Trophoblast cell (in vitro differentiated cells and primary cell): ENCODE data around the gene RECK.
"Not testable (repeated sequence)": the region's sequence is repeated elsewhere in the genome, so short reads cannot be mapped to it uniquely, and the experiment has no call there.

Experiments
- DNase-seq, 2 donors: peaks; one replicate each; pipeline ENCODE4 v3.0.0-alpha.2; 2016
- H2AFZ ChIP-seq: 2 replicates; pipeline ENCODE4 v1.6.1; 2013; ENCODE audit warnings: low read length, moderate library complexity, mild to moderate bottlenecking; ENCODE audit not compliant: insufficient read depth, poor library complexity
- H2AK5ac ChIP-seq: 2 replicates; pipeline ENCODE4 v1.6.1; 2013; ENCODE audit warnings: mild to moderate bottlenecking, low read length
- H2BK120ac ChIP-seq: 2 replicates; pipeline ENCODE4 v1.6.1; 2013; ENCODE audit warnings: low read length, mild to moderate bottlenecking, moderate library complexity; ENCODE audit not compliant: insufficient read depth, poor library complexity
- H2BK12ac ChIP-seq: 2 replicates; pipeline ENCODE4 v1.6.1; 2013; ENCODE audit warnings: mild to moderate bottlenecking, low read length, moderate library complexity
- H2BK5ac ChIP-seq: 2 replicates; pipeline ENCODE4 v1.6.1; 2013; ENCODE audit warnings: low read length, low read depth, moderate library complexity, mild to moderate bottlenecking; ENCODE audit not compliant: poor library complexity
- H3K14ac ChIP-seq: 2 replicates; pipeline ENCODE4 v1.6.1; 2013; ENCODE audit warnings: mild to moderate bottlenecking, low read length
- H3K18ac ChIP-seq: 2 replicates; pipeline ENCODE4 v1.6.1; 2013; ENCODE audit warnings: mild to moderate bottlenecking, low read length
- H3K23ac ChIP-seq: 2 replicates; pipeline ENCODE4 v1.6.1; 2013; ENCODE audit warnings: low read length
- H3K27ac ChIP-seq: 2 replicates; pipeline ENCODE4 v1.5.1; 2013; ENCODE audit warnings: low read depth, mild to moderate bottlenecking, inconsistent platforms, low read length, moderate library complexity
- H3K27me3 ChIP-seq: 2 replicates; pipeline ENCODE4 v1.6.1; 2013; ENCODE audit warnings: inconsistent platforms, mild to moderate bottlenecking, low read length, moderate library complexity; ENCODE audit not compliant: insufficient read depth
- H3K36me3 ChIP-seq, 2 experiments: 1 replicate in 1 of 2; 2 replicates in 1 of 2; pipeline ENCODE4 v1.6.1; 2013; ENCODE audit warnings: low read length in 2 of 2, mild to moderate bottlenecking in 2 of 2, moderate library complexity in 1 of 2; ENCODE audit not compliant: insufficient read depth in 2 of 2, control insufficient read depth in 1 of 2
- H3K4ac ChIP-seq: 2 replicates; pipeline ENCODE4 v1.6.1; 2013; ENCODE audit warnings: low read depth, mild to moderate bottlenecking, low read length, moderate library complexity
- H3K4me1 ChIP-seq, 2 experiments: 1 replicate in 1 of 2; 2 replicates in 1 of 2; pipeline ENCODE4 v1.6.1; 2013; ENCODE audit warnings: low read length in 2 of 2, mild to moderate bottlenecking in 2 of 2, moderate library complexity in 1 of 2; ENCODE audit not compliant: insufficient read depth in 2 of 2, control insufficient read depth in 1 of 2
- H3K4me2 ChIP-seq: 2 replicates; pipeline ENCODE4 v1.6.1; 2013; ENCODE audit warnings: inconsistent platforms, mild to moderate bottlenecking, low read length, moderate library complexity
- H3K4me3 ChIP-seq: 2 replicates; pipeline ENCODE4 v1.5.1; 2013; ENCODE audit warnings: mild to moderate bottlenecking, low read depth, low read length, inconsistent platforms
- H3K79me1 ChIP-seq: one replicate; pipeline ENCODE4 v1.6.1; 2013; ENCODE audit warnings: low read length
- H3K79me2 ChIP-seq: 2 replicates; pipeline ENCODE4 v1.6.1; 2013; ENCODE audit warnings: low read length, mild to moderate bottlenecking; ENCODE audit not compliant: control insufficient read depth, insufficient read depth, poor library complexity
- H3K9ac ChIP-seq: 2 replicates; pipeline ENCODE4 v1.6.1; 2013; ENCODE audit warnings: mild to moderate bottlenecking, low read length
- H3K9me3 ChIP-seq: 2 replicates; pipeline ENCODE4 v1.6.1; 2013; ENCODE audit warnings: low read depth, mild to moderate bottlenecking, control low read depth, inconsistent platforms, low read length; ENCODE audit not compliant: insufficient read depth
- H4K12ac ChIP-seq: 2 replicates; pipeline ENCODE4 v1.6.1; 2013; ENCODE audit warnings: low read depth, mild to moderate bottlenecking, low read length, moderate library complexity
- H4K8ac ChIP-seq: 2 replicates; pipeline ENCODE4 v1.6.1; 2013; ENCODE audit warnings: low read depth, mild to moderate bottlenecking, low read length, moderate library complexity
- H4K91ac ChIP-seq: one replicate; pipeline ENCODE4 v1.6.1; 2013; ENCODE audit warnings: low read depth, mild to moderate bottlenecking, low read length, moderate library complexity
- WGBS: extraction: QIAGEN DNeasy Blood & Tissue Kit; methylation state at CpG from one replicate; pipeline ENCODE4 v1.1.7; 2013; ENCODE audit warnings: missing lambda C conversion rate; ENCODE audit not compliant: insufficient read length, insufficient coverage; ENCODE audit errors: extremely low coverage; 5-methylcytosine and 5-hydroxymethylcytosine counted together

The RECK gene

GRCh38 chr9:36086442-36086841, 49.7 kb downstream of the RECK start:
- Histone ChIP-seq H3K9me3 (no peaks in the 10 kb centered on the region), H4K91ac (no peak overlapping the region)

GRCh38 chr9:36087054-36087453, 50.3 kb downstream of the RECK start:
- H3K4me2 ChIP-seq, H2AFZ ChIP-seq, H2BK12ac ChIP-seq, H4K12ac ChIP-seq, H3K4me1 ChIP-seq, H3K4me3 ChIP-seq, H4K91ac ChIP-seq, H4K8ac ChIP-seq, H2BK5ac ChIP-seq, H3K36me3 ChIP-seq, H2AK5ac ChIP-seq, H3K79me1 ChIP-seq, DNase-seq, H3K18ac ChIP-seq, H2BK120ac ChIP-seq, H3K27me3 ChIP-seq, H3K23ac ChIP-seq, H3K27ac ChIP-seq, H3K9ac ChIP-seq, H3K14ac ChIP-seq, H3K9me3 ChIP-seq, H3K79me2 ChIP-seq, H3K4ac ChIP-seq: not testable (repeated sequence)

More at GRCh38 chr9:36086442-36086841, 49.7 kb downstream of the RECK start:
- Histone ChIP-seq H3K9ac (no peak overlapping the region), H4K8ac (no peak overlapping the region), H3K36me3 (peaks cover 0 to 2% of the 10 kb centered on the region in 2 experiments), H3K4me2 (no peak overlapping the region), H3K4me3 (no peak overlapping the region), H2AFZ (no peak overlapping the region), H3K27me3 (no peaks in the 10 kb centered on the region), H3K79me1 (no peaks in the 10 kb centered on the region), H4K12ac (no peak overlapping the region), H2BK5ac (no peak overlapping the region), H3K18ac (no peak overlapping the region), H3K4ac (no peak overlapping the region), H3K79me2 (no peaks in the 10 kb centered on the region), H3K14ac (no peak overlapping the region), H3K27ac (no peak overlapping the region), H2BK12ac (no peak overlapping the region), H3K23ac (no peak overlapping the region), H3K4me1 (no peaks in the 10 kb centered on the region), H2AK5ac (no peak overlapping the region), H2BK120ac (no peak overlapping the region)
- no CpG with 5 or more reads among the region's 7 CpGs for WGBS
- DNase-seq = no peak

GRCh38 chr9:36088020-36088419, 51.3 kb downstream of the RECK start:
- Histone ChIP-seq H2BK12ac (no peak overlapping the region), H3K27ac (no peak overlapping the region), H2AK5ac (no peak overlapping the region), H3K79me1 (peaks cover 1% of the 10 kb centered on the region), H2BK120ac (no peak overlapping the region), H2AFZ (no peak overlapping the region), H3K18ac (no peak overlapping the region), H3K4me3 (no peak overlapping the region), H4K12ac (no peak overlapping the region), H4K91ac (no peak overlapping the region), H3K14ac (no peak overlapping the region), H2BK5ac (no peak overlapping the region), H3K9me3 (no peaks in the 10 kb centered on the region), H3K9ac (no peak overlapping the region), H3K79me2 (no peaks in the 10 kb centered on the region), H3K27me3 (no peaks in the 10 kb centered on the region), H3K4ac (no peak overlapping the region), H3K4me2 (no peak overlapping the region), H3K36me3 (peaks cover 0 to 2% of the 10 kb centered on the region in 2 experiments), H3K4me1 (no peaks in the 10 kb centered on the region), H4K8ac (no peak overlapping the region), H3K23ac (no peak overlapping the region)
- WGBS = no CpG with 5 or more reads among the region's 3 CpGs
- DNase-seq = no peak

- H2BK120ac ChIP-seq = peak overlapping the region; percentile 36
- peaks cover 0 to 2% of the 10 kb centered on the region in 2 experiments for H3K36me3 ChIP-seq
- no peak overlapping the region for H2BK5ac ChIP-seq
- no peak overlapping the region for H3K23ac ChIP-seq
- WGBS = no CpG with 5 or more reads among the region's 8 CpGs
- H3K9ac ChIP-seq = no peak overlapping the region
- peaks cover 1% of the 10 kb centered on the region for H3K79me1 ChIP-seq
- H3K79me2 ChIP-seq = no peaks in the 10 kb centered on the region
- H3K4me1 ChIP-seq = no peaks in the 10 kb centered on the region
- no peak overlapping the region for H4K91ac ChIP-seq
- H2BK12ac ChIP-seq = peak overlapping the region; percentile 18
- no peak overlapping the region for H2AK5ac ChIP-seq
- no peak overlapping the region for H3K18ac ChIP-seq
- no peak overlapping the region for H4K8ac ChIP-seq
- H3K4me3 ChIP-seq = no peak overlapping the region
- H3K27me3 ChIP-seq = no peaks in the 10 kb centered on the region
- no peak overlapping the region for H3K4me2 ChIP-seq
- no peak overlapping the region for H3K4ac ChIP-seq
- H2AFZ ChIP-seq = no peak overlapping the region
- H3K27ac ChIP-seq = no peak overlapping the region
- no peak overlapping the region for H3K14ac ChIP-seq
- DNase-seq = no peak
- no peak overlapping the region for H4K12ac ChIP-seq
- H3K9me3 ChIP-seq = no peaks in the 10 kb centered on the region
These were observed 54.6 kb downstream of the RECK start for GRCh38 chr9:36091026-36091953.
